H1 (cell line): Measurements from ENCODE around the gene SLC24A3. TPM values are rescaled to one million over a fixed set of nuclear protein-coding genes. Genes with fewer than 3 reads are reported as not detected.

ENCODE experiments used
- CTCF ChIA-PET: fragments of 300-600 bp; sonication (Branson Sonifier 250); formaldehyde crosslinking; loops from one replicate; lab custom pipeline; 2021; ENCODE audit not compliant: partially characterized antibody; lab: Charles Lee
- POLR2A ChIA-PET: fragments of 300-600 bp; sonication (Branson Sonifier 250); formaldehyde crosslinking; loops from one replicate; lab custom pipeline; 2021; ENCODE audit warnings: inconsistent platforms; ENCODE audit not compliant: partially characterized antibody; lab: Charles Lee
- DNase-seq, 2 experiments: peaks; one replicate each; pipeline versions ENCODE4 v3.0.0 to v3.0.0-alpha.2; 2010 to 2022; ENCODE audit warnings: low spot score in 2 of 2, low read depth in 1 of 2, mixed read lengths in 1 of 2
- FAIRE-seq: peaks from 2 replicates; lab custom pipeline; 2011; peaks lifted over from hg19 to GRCh38; lab: Jason Lieb, UNC
- H2AFZ ChIP-seq: 2 replicates; pipeline ENCODE4 v1.8.1; 2012; ENCODE audit warnings: low read length, inconsistent platforms
- H2AK5ac ChIP-seq: 2 replicates; pipeline ENCODE4 v1.6.1; 2013; ENCODE audit warnings: low read depth, low read length
- H2BK120ac ChIP-seq: replicated peaks from 2 replicates; pipeline ENCODE3; 2013; ENCODE audit warnings: low read depth, low read length, inconsistent platforms
- H2BK12ac ChIP-seq: 2 replicates; pipeline ENCODE4 v1.6.1; 2013; ENCODE audit warnings: low read depth, low read length
- H2BK15ac ChIP-seq: 2 replicates; pipeline ENCODE4 v1.6.1; 2013; ENCODE audit warnings: low read length
- H2BK20ac ChIP-seq: 2 replicates; pipeline ENCODE4 v1.6.1; 2013; ENCODE audit warnings: low read length
- H2BK5ac ChIP-seq: 2 replicates; pipeline ENCODE4 v1.6.1; 2013; ENCODE audit warnings: low read depth, low read length
- H3K14ac ChIP-seq: 2 replicates; pipeline ENCODE4 v1.6.1; 2013; ENCODE audit warnings: inconsistent platforms; ENCODE audit not compliant: insufficient read length
- H3K18ac ChIP-seq: 2 replicates; pipeline ENCODE4 v1.6.1; 2013; ENCODE audit warnings: low read length; ENCODE audit errors: extremely low read depth
- H3K23ac ChIP-seq: 2 replicates; pipeline ENCODE4 v1.6.1; 2013; ENCODE audit warnings: inconsistent platforms; ENCODE audit not compliant: insufficient read length
- H3K23me2 ChIP-seq: 2 replicates; pipeline ENCODE4 v1.6.1; 2013; ENCODE audit warnings: low read depth, low read length
- H3K27ac ChIP-seq: 2 replicates; pipeline ENCODE4 v1.6.1; 2011; ENCODE audit warnings: low read depth, low read length, inconsistent platforms
- H3K27me3 ChIP-seq, 4 experiments: replicated peaks in 1 of 4; 1 replicate in 1 of 4; 2 replicates in 3 of 4; pipeline versions ENCODE4 v1.6.1 to v1.8.1; 2011 to 2013; ENCODE audit warnings: low read length in 3 of 4, mild to moderate bottlenecking in 3 of 4, inconsistent platforms in 2 of 4, mixed read lengths in 2 of 4, moderate library complexity in 1 of 4; ENCODE audit not compliant: control insufficient read depth in 3 of 4, insufficient read depth in 3 of 4; ENCODE audit errors: extremely low read depth in 1 of 4
- H3K36me3 ChIP-seq, 4 experiments: 2 replicates each; pipeline versions ENCODE4 v1.6.1 to v1.8.1; 2011 to 2013; ENCODE audit warnings: mild to moderate bottlenecking in 4 of 4, low read length in 3 of 4, moderate library complexity in 2 of 4, control low read depth in 1 of 4, inconsistent platforms in 1 of 4; ENCODE audit not compliant: insufficient read depth in 4 of 4, control insufficient read depth in 2 of 4
- H3K4ac ChIP-seq: replicated peaks from 2 replicates; pipeline ENCODE3; 2013; ENCODE audit warnings: low read length, low read depth, mixed read lengths, inconsistent platforms; ENCODE audit not compliant: insufficient read length
- H3K4me1 ChIP-seq, 4 experiments: replicated peaks in 1 of 4; 1 replicate in 1 of 4; 2 replicates in 3 of 4; pipeline versions ENCODE4 v1.6.1 to v1.8.1; 2011 to 2013; ENCODE audit warnings: low read length in 3 of 4, inconsistent platforms in 2 of 4, mixed read lengths in 1 of 4; ENCODE audit not compliant: insufficient read depth in 4 of 4, control insufficient read depth in 3 of 4
- H3K4me2 ChIP-seq, 2 experiments: 2 replicates each; pipeline versions ENCODE4 v1.6.1 to v1.8.1; 2011 to 2013; ENCODE audit warnings: low read depth in 2 of 2, low read length in 2 of 2, control low read depth in 1 of 2, inconsistent platforms in 1 of 2, mild to moderate bottlenecking in 1 of 2; ENCODE audit not compliant: insufficient read depth in 1 of 2
- H3K4me3 ChIP-seq, 4 experiments: fragments of 200-600, 300-600 bp in 1 of 4; sonication (generic), shearing (Covaris generic), sonication (Bioruptor Twin) in 1 of 4; 2 replicates each; pipeline versions ENCODE4 v1.5.1 to v1.8.1; 2011 to 2016; ENCODE audit warnings: low read length in 4 of 4, low read depth in 3 of 4, control low read depth in 2 of 4, inconsistent platforms in 2 of 4, mild to moderate bottlenecking in 2 of 4, mixed read lengths in 1 of 4, moderate library complexity in 1 of 4; ENCODE audit not compliant: insufficient read depth in 2 of 4; ENCODE audit errors: extremely low read depth in 1 of 4
- H3K56ac ChIP-seq: replicated peaks from 2 replicates; pipeline ENCODE3; 2013; ENCODE audit warnings: low read depth, mild to moderate bottlenecking, mixed read lengths, low read length, inconsistent platforms; ENCODE audit not compliant: insufficient read length
- H3K79me1 ChIP-seq: 2 replicates; pipeline ENCODE4 v1.6.1; 2013; ENCODE audit warnings: low read depth, low read length, control low read depth
- H3K79me2 ChIP-seq, 2 experiments: 2 replicates each; pipeline versions ENCODE4 v1.6.1 to v1.8.1; 2012 to 2013; ENCODE audit warnings: low read length in 2 of 2, mild to moderate bottlenecking in 2 of 2, inconsistent platforms in 1 of 2; ENCODE audit not compliant: insufficient read depth in 2 of 2, control insufficient read depth in 1 of 2
- H3K9ac ChIP-seq, 4 experiments: replicated peaks in 1 of 4; 1 replicate in 1 of 4; 2 replicates in 3 of 4; pipeline versions ENCODE4 v1.6.1 to v1.8.1; 2011 to 2013; ENCODE audit warnings: low read depth in 3 of 4, low read length in 3 of 4, control low read depth in 2 of 4, mild to moderate bottlenecking in 2 of 4, moderate library complexity in 2 of 4, inconsistent platforms in 1 of 4; ENCODE audit errors: extremely low read depth in 1 of 4
- H3K9me3 ChIP-seq, 2 experiments: 2 replicates each; pipeline versions ENCODE4 v1.6.1 to v1.8.1; 2012 to 2013; ENCODE audit warnings: mild to moderate bottlenecking in 2 of 2, moderate library complexity in 2 of 2, control low read depth in 1 of 2, inconsistent platforms in 1 of 2, low read depth in 1 of 2, low read length in 1 of 2, mixed read lengths in 1 of 2; ENCODE audit not compliant: insufficient read depth in 2 of 2
- H4K20me1 ChIP-seq, 2 experiments: replicated peaks in 1 of 2; 2 replicates each; pipeline versions ENCODE3 to v1.8.1; 2011 to 2013; ENCODE audit warnings: inconsistent platforms in 2 of 2, low read length in 2 of 2, mild to moderate bottlenecking in 1 of 2; ENCODE audit not compliant: insufficient read depth in 2 of 2, control insufficient read depth in 1 of 2
- H4K5ac ChIP-seq: 2 replicates; pipeline ENCODE4 v1.6.1; 2013; ENCODE audit warnings: low read length, low read depth, mixed read lengths, inconsistent platforms; ENCODE audit not compliant: insufficient read length
- H4K8ac ChIP-seq: 2 replicates; pipeline ENCODE4 v1.8.0; 2013; ENCODE audit warnings: mild to moderate bottlenecking, moderate library complexity, low read length, inconsistent platforms; ENCODE audit not compliant: insufficient read depth; ENCODE audit errors: extremely low read depth
- H4K91ac ChIP-seq: replicated peaks from 2 replicates; pipeline ENCODE3; 2013; ENCODE audit warnings: low read length, mixed read lengths, inconsistent platforms; ENCODE audit not compliant: insufficient read length
- ASH2L ChIP-seq: fragments of 200-600, 300-600 bp; sonication (generic); IDR thresholded peaks from one replicate; pipeline ENCODE4 v1.7.1; 2017; ENCODE audit warnings: low read length
- CHD1 ChIP-seq: IDR thresholded peaks from 2 replicates; pipeline ENCODE4 v1.6.1; 2012; ENCODE audit warnings: low read depth, low read length, improper control_type of control experiment
- E2F6 ChIP-seq: IDR thresholded peaks from 2 replicates; pipeline ENCODE4 v1.6.1; 2012; ENCODE audit warnings: inconsistent platforms
- KDM4A ChIP-seq: IDR thresholded peaks from one replicate; pipeline ENCODE4 v1.7.1; 2012; ENCODE audit warnings: low read depth, mild to moderate bottlenecking, moderate library complexity, low read length, inconsistent platforms; ENCODE audit not compliant: severe bottlenecking
- RBBP5 ChIP-seq: IDR thresholded peaks from 2 replicates; pipeline ENCODE4 v1.7.1; 2012; ENCODE audit warnings: low read depth, mild to moderate bottlenecking, inconsistent platforms, low read length, moderate library complexity, borderline replicate concordance
- RXRA ChIP-seq: IDR thresholded peaks from 2 replicates; pipeline ENCODE4 v1.6.1; 2011; ENCODE audit warnings: low read depth, mild to moderate bottlenecking, low read length, moderate library complexity; ENCODE audit not compliant: insufficient read depth
- SAP30 ChIP-seq: fragments of 300-600 bp; sonication (generic); IDR thresholded peaks from 2 replicates; pipeline ENCODE4 v1.7.1; 2012; ENCODE audit warnings: low read length, moderate library complexity, mild to moderate bottlenecking, inconsistent platforms; ENCODE audit not compliant: insufficient read depth, insufficient replicate concordance
- USF2 ChIP-seq: IDR thresholded peaks from 2 replicates; pipeline ENCODE4 v1.6.1; 2011; ENCODE audit warnings: low read length, improper control_type of control experiment
- WGBS, 2 experiments: shearing (Covaris generic) in 1 of 2; methylation state at CpG; one replicate each; pipeline versions ENCODE4 v1.1.6 to v1.1.7; 2013 to 2015; ENCODE audit warnings: low lambda C conversion rate in 2 of 2, mixed read lengths in 2 of 2, inconsistent platforms in 1 of 2, low coverage in 1 of 2, missing lambda C conversion rate in 1 of 2; ENCODE audit not compliant: insufficient replicate concordance in 2 of 2, insufficient coverage in 1 of 2, insufficient read length in 1 of 2; ENCODE audit errors: extremely low coverage in 1 of 2, missing lambda C conversion rate in 1 of 2; 5-methylcytosine and 5-hydroxymethylcytosine counted together
- polyA plus RNA-seq, 7 experiments: library from polyadenylated mRNA; depleted of rRNA in 3 of 7; stranded (reverse) in 5 of 7; unstranded in 2 of 7; fragments of >200 nt in 5 of 7; fragments of 200-250 nt in 2 of 7; gene quantifications; 1 replicate in 5 of 7; 2 replicates in 1 of 7; 4 replicates in 1 of 7; pipeline versions ENCODE4 v1.2.1 to v1.2.3, GENCODE V29; 2011 to 2013; ENCODE audit warnings: missing spikeins in 2 of 7, mixed read lengths in 2 of 7
- total RNA-seq: library from RNA; stranded (reverse); fragmentation: NEBNext Ultra II Directional; extraction: Animal tissue kit (Norgen Biotek cat#: 25700); gene quantifications from 2 replicates; pipeline ENCODE4 v1.2.1, GENCODE V29; 2021

SLC24A3 gene
- total and polyA plus RNA-seq, 2 of the 8 experiments (the other 6 are each of a cell fraction or from before 2014, with no cell fraction given), result 4.5 to 6.3 TPM

- H2BK12ac ChIP-seq, result no peak overlapping the region
- H3K56ac ChIP-seq, result no peak overlapping the region
- peaks cover 0 to 5% of the 10 kb centered on the region in 2 experiments for H4K20me1 ChIP-seq
- H3K9ac ChIP-seq, result no peak overlapping the region
- TF ChIP-seq E2F6 (no peak), RBBP5 (no peak), KDM4A (no peak), SAP30 (no peak), USF2 (no peak), ASH2L (no peak), CHD1 (no peak), RXRA (no peak)
- H2AFZ ChIP-seq, result no peak overlapping the region
- 94% methylated on average over 2 of the region's 2 CpGs; no CpG with 5 or more reads in 1 of the 2 experiments for WGBS, 2 experiments
- H3K27me3 ChIP-seq, result no peaks in the 10 kb centered on the region
- H3K23me2 ChIP-seq, result no peaks in the 10 kb centered on the region
- H4K8ac ChIP-seq, result no peak overlapping the region
- no peak overlapping the region for H3K4me2 ChIP-seq
- peaks cover 0 to 17% of the 10 kb centered on the region in 2 experiments; a peak in 2 of 4 replicates for H3K9me3 ChIP-seq
- DNase-seq (no peak), FAIRE-seq (no peak)
- no peak overlapping the region for H2AK5ac ChIP-seq
- ChIA-PET POLR2A (no interaction called here), CTCF (interaction anchor here (0.6 to 1.5 kb wide), 8 partner anchors 10 to 1084 kb away, joined by 3 to 5 read pairs (median 3); no protein-coding TSS in a partner anchor)
- H4K5ac ChIP-seq, result no peak overlapping the region
- no peak overlapping the region for H3K4me3 ChIP-seq
- H3K79me1 ChIP-seq, result no peaks in the 10 kb centered on the region
- H3K36me3 ChIP-seq, result no peaks in the 10 kb centered on the region; a peak in 2 of 8 replicates
- no peak overlapping the region for H2BK20ac ChIP-seq
- no peak overlapping the region for H4K91ac ChIP-seq
- no peak overlapping the region for H3K27ac ChIP-seq
- no peaks in the 10 kb centered on the region for H3K79me2 ChIP-seq
- no peak overlapping the region for H3K23ac ChIP-seq
- H3K18ac ChIP-seq, result no peak overlapping the region
- H2BK5ac ChIP-seq, result no peak overlapping the region
- no peak overlapping the region for H2BK15ac ChIP-seq
- no peak overlapping the region for H3K14ac ChIP-seq
- peaks cover 0 to 3% (median 0%) of the 10 kb centered on the region in 4 experiments; a peak in 2 of 7 replicates for H3K4me1 ChIP-seq
- H2BK120ac ChIP-seq, result no peak overlapping the region
- H3K4ac ChIP-seq, result no peak overlapping the region
These were observed 501.6 kb downstream of the SLC24A3 start for GRCh38 chr20:19713822-19714578.
